Bronchial epithelial cell (primary cell): ENCODE results near the gene ATP5ME. TPM values are rescaled to one million over a fixed set of nuclear protein-coding genes. Genes with fewer than 3 reads are reported as not detected.
A peak's percentile ranks its signal among the peaks of the same experiment; 100 is the strongest.
"Not testable (repeated sequence)": the region's sequence is repeated elsewhere in the genome, so short reads cannot be mapped to it uniquely, and the experiment has no call there.

ENCODE experiments used
- DNase-seq: peaks from one replicate; pipeline ENCODE4 v3.0.0-alpha.2; 2010; ENCODE audit warnings: low read depth
- FAIRE-seq: peaks from 2 replicates; lab custom pipeline; 2011; peaks lifted over from hg19 to GRCh38; lab: Jason Lieb, UNC
- H3K27me3 ChIP-seq: 2 replicates; pipeline ENCODE4 v1.5.1; 2011; ENCODE audit warnings: low read length; ENCODE audit not compliant: control insufficient read depth, insufficient read depth
- H3K36me3 ChIP-seq: 2 replicates; pipeline ENCODE4 v1.5.1; 2011; ENCODE audit warnings: low read length; ENCODE audit not compliant: control insufficient read depth, insufficient read depth
- H3K4me3 ChIP-seq: 2 replicates; pipeline ENCODE4 v1.5.1; 2011; ENCODE audit warnings: mild to moderate bottlenecking, low read depth, low read length, control low read depth
- total RNA-seq: library from RNA; depleted of rRNA; stranded (reverse); fragments of >200 nt; gene quantifications from 2 replicates; pipeline ENCODE4 v1.2.1, GENCODE V29; 2014
- TF ChIP-seq, protein P1 (sequence below): IDR thresholded peaks from 2 replicates; pipeline ENCODE4 v1.5.1; 2011; ENCODE audit warnings: mild to moderate bottlenecking, moderate library complexity, low read length, control low read depth, inconsistent platforms; ENCODE audit not compliant: insufficient read depth, severe bottlenecking

The ATP5ME gene
- total RNA-seq, 1 donor from 2014 or later = 70.8 TPM

DNA sequence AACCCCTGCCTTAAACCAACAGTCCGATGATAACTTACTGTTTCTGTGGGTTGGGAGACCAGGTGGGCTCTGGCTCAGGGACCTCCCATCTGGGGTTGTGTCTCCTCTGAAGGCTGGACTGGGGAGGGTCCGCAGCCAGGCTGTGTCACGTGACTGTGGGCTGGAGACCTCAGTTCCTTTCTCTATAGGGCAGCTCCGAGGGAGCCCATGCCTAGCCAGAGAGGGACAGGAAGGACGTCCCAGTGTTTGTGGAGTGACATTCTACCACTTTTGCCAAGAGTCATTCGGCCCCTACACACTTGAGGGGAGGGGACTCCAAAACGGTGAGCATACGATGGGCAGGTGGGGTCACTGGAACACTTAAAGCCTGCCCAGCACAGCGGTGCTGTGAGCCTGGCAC lies 36.0 kb upstream of the ATP5ME start:
- TF ChIP-seq, protein P1, sequence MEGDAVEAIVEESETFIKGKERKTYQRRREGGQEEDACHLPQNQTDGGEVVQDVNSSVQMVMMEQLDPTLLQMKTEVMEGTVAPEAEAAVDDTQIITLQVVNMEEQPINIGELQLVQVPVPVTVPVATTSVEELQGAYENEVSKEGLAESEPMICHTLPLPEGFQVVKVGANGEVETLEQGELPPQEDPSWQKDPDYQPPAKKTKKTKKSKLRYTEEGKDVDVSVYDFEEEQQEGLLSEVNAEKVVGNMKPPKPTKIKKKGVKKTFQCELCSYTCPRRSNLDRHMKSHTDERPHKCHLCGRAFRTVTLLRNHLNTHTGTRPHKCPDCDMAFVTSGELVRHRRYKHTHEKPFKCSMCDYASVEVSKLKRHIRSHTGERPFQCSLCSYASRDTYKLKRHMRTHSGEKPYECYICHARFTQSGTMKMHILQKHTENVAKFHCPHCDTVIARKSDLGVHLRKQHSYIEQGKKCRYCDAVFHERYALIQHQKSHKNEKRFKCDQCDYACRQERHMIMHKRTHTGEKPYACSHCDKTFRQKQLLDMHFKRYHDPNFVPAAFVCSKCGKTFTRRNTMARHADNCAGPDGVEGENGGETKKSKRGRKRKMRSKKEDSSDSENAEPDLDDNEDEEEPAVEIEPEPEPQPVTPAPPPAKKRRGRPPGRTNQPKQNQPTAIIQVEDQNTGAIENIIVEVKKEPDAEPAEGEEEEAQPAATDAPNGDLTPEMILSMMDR = no peak
- no peak for FAIRE-seq

DNA sequence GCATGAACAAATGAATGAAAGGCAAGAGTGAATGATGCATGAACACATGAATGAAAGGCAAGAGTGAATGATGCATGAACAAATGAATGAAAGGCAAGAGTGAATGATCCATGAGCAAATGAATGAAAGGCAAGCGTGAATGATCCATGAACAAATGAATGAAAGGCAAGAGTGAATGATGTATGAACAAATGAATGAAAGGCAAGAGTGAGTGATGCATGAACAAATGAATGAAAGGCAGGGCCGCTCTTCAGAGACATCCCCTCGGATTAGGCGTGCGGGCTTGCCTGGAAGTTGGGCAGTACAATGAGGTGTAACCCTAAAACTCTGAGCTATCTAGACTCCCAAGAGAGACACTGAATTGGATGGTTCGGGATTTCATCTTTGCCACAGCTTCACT lies 35.3 kb upstream of the ATP5ME start:
- Histone ChIP-seq H3K27me3 (no peaks in the 10 kb centered on the region), H3K4me3 (no peak overlapping the region), H3K36me3 (no peaks in the 10 kb centered on the region)
- no peak for DNase-seq
- TF ChIP-seq, protein P1 = no peak
- no peak for FAIRE-seq

More for the DNA sequence above, 36.0 kb upstream of the ATP5ME start:
- Histone ChIP-seq H3K36me3 (no peaks in the 10 kb centered on the region), H3K27me3 (no peaks in the 10 kb centered on the region), H3K4me3 (no peak overlapping the region)
- DNase-seq = no peak

DNA sequence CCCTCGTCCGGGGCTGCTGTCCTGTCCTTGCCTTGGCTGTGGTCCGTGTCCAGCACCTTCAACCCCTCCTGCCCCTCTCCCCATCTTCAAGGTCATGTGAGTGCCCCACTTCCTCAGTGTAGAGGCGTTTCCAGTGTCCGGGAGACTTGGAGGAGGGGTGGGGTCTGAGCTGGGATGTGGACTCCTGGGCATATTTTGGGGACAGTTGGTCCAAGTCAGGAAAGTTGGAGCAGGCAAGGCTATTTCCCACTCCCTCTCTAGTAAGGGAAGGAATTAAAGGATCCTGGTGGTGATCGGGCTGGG lies 34.5 kb upstream of the ATP5ME start:
- H3K27me3 ChIP-seq = no peaks in the 10 kb centered on the region
- DNase-seq (no peak), FAIRE-seq (no peak)
- no peak overlapping the region for H3K4me3 ChIP-seq
- no peaks in the 10 kb centered on the region for H3K36me3 ChIP-seq
- TF ChIP-seq, protein P1 = no peak

DNA sequence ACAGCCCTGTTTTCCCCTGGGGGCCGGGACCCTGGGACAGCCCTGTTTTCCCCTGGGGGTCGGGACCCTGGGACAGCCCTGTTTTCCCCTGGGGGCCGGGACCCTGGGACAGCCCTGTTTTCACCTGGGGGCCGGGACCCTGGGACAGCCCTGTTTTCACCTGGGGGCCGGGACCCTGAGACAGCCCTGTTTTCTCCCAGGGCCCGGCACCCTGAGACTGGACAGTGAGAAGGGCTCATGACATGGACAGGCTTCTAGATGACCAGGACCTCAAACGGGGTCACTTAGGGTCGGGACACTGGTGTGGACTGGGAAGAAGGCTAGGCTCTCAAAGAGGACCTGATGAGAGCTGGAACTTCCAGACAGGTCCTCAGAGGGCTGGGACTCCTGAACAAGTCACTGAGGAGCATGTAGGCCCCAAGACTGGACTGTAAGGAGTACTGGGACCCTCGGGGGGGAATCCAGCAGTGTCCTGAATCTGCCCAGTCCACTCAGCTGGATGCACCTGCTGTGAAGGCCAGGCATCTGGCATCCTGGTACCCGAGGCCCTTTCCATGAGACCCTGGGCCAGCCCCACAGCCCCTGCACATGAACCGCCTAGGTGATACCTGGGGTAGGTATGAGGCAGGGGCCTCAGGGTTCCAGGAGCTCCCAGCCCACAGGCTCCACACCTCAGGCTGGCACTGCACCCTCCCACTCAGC lies 34.0 kb upstream of the ATP5ME start:
- no peak for DNase-seq
- Histone ChIP-seq H3K36me3 (no peaks in the 10 kb centered on the region), H3K4me3 (no peak overlapping the region), H3K27me3 (no peaks in the 10 kb centered on the region)
- TF ChIP-seq, protein P1 = no peak
- FAIRE-seq = no peak

DNA sequence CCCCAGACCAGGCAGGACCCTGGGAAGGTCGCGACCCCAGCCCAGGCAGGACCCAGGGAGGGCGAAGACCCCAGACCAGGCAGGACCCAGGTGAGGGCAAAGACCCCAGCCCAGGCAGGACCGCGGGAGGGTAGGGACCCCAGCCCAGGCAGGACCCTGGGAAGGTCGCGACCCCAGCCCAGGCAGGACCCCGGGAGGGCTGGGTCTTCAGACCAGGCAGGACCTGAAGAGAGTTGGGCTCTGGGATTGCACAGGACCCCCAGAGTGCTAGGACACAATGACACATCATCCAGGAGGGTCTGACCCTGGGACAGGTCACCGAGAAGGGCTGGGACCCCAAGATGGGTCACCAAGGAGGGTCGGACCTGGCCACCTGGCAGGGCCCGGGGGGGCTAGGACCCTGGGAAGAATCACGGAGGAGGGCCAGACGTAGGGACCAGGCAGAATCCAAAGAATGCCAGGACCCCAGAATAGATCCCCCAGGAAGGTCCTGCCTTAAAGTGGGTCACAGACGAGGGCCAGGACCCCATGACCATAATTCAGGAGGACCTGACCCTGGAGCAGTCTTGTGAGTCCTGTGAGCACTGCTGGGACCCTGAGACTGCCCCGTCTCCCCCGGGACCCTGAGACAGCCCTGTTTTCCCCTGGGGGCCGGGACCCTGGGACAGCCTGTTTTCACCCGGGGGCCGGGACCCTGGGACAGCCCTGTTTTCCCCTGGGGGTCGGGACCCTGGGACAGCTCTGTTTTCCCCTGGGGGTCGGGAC lies 32.9 kb upstream of the ATP5ME start:
- TF ChIP-seq, protein P1 = no peak
- no peak for DNase-seq
- Histone ChIP-seq H3K27me3 (no peaks in the 10 kb centered on the region), H3K36me3 (no peaks in the 10 kb centered on the region), H3K4me3 (peak overlapping the region; percentile 56)
- FAIRE-seq = no peak

DNA sequence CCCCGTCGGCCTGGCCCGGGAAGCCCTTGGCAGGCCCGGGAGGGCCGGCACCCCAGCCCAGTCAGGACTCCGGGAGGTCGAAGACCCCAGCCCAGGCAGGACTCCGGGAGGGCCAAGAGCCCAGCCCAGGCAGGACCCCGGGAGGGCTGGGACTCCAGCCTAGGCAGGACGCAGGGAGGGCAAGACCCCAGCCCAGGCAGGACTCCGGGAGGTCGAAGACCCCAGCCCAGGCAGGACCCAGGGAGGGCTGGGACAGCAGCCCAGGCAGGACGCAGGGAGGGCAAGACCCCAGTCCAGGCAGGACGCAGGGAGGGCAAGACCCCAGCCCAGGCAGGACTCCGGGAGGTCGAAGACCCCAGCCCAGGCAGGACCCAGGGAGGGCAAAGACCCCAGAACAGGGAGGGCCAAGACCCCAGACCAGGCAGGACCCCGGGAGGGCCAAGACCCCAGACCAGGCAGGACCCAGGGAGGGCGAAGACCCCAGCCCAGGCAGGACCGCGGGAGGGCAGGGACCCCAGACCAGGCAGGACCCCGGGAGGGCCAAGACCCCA lies 32.1 kb upstream of the ATP5ME start:
- not testable (repeated sequence) for FAIRE-seq

More for the DNA sequence above, 32.1 kb upstream of the ATP5ME start:
- peak overlapping the region; percentile 56 for H3K4me3 ChIP-seq
- H3K27me3 ChIP-seq, H3K36me3 ChIP-seq, DNase-seq: not testable (repeated sequence)
